ENCODE results near the gene OPCML. TPM values are rescaled to one million over a fixed set of nuclear protein-coding genes. Genes with fewer than 3 reads are reported as not detected.

OPCML gene
- total RNA-seq, 1 experiment from 2014 or later = 0.94 TPM

DNA sequence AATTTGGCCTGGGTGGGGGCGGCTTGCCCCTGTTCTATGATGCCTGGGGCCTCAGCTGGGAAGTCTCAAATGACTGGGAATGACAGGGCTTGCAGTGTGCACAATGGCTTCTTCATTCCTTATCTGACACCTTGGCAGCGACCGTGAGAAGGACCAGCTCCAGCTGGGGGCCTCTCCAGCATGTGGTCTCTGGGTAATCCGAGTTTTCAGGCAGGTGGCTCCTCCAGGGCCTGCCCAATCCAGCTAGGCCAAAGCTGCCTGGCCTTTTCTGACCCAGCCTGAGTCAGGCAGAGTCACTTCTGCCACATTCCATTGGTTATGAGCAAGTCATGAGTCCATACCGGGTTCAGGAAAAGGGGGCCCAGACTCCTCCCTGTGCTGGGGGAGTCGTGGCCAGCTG is 646.0 kb downstream of the OPCML start:
- H4K8ac ChIP-seq (replicated peaks; ENCODE audit: insufficient read length, low read depth, low read length) = no peak overlapping the region
- WGBS (ENCODE audit: extremely low coverage, insufficient read length, low lambda C conversion rate) = no CpG with 5 or more reads among the region's 6 CpGs
- no peak overlapping the region for H2BK12ac ChIP-seq (ENCODE audit: insufficient read length, low read depth, low read length)
- no peak overlapping the region for H3K4ac ChIP-seq (ENCODE audit: low read depth, low read length)
- H3K9me3 Mint-ChIP-seq = no peaks in the 10 kb centered on the region
- no peak for DNase-seq
- H4K91ac ChIP-seq (ENCODE audit: insufficient read length, low read depth, low read length) = no peak overlapping the region
- H2BK120ac ChIP-seq (ENCODE audit: low read depth, low read length, poor library complexity, severe bottlenecking) = no peak overlapping the region
- H2BK5ac ChIP-seq (ENCODE audit: insufficient read length, low read length) = no peak overlapping the region
- H3K4me3 Mint-ChIP-seq = no peak overlapping the region
- H3K27me3 ChIP-seq (ENCODE audit: insufficient read depth, low read length) = no peaks in the 10 kb centered on the region; the same call in 1 of the 2 replicates
- H3K9ac ChIP-seq (ENCODE audit: extremely low read depth, insufficient read length, low read length) = no peak overlapping the region
- H4K20me1 ChIP-seq (ENCODE audit: control insufficient read depth, insufficient read depth, insufficient read length) = no peaks in the 10 kb centered on the region
- no peaks in the 10 kb centered on the region for H3K79me2 ChIP-seq (ENCODE audit: insufficient read depth, low read length)
- H3K27me3 Mint-ChIP-seq (ENCODE audit: low read depth) = no peaks in the 10 kb centered on the region; the same call in 1 of the 2 replicates
- no peak overlapping the region for H2AK5ac ChIP-seq (ENCODE audit: insufficient read length, low read length)
- no peak overlapping the region for H4K5ac ChIP-seq (ENCODE audit: insufficient read length, low read depth, low read length)
- no peak overlapping the region for H3T11ph ChIP-seq (ENCODE audit: low read length)
- no peaks in the 10 kb centered on the region for H3K9me3 ChIP-seq (ENCODE audit: control insufficient read depth, low read depth, low read length)
- H3K27ac Mint-ChIP-seq = no peak overlapping the region
- no peak overlapping the region for H3K14ac ChIP-seq (ENCODE audit: insufficient read depth, low read length)
- no peaks in the 10 kb centered on the region for H3K23me2 ChIP-seq (ENCODE audit: insufficient read length, low read depth, low read length, poor library complexity, severe bottlenecking)
- H3K27ac ChIP-seq (ENCODE audit: insufficient read length, low read depth, low read length) = no peak overlapping the region
- H3K56ac ChIP-seq (ENCODE audit: insufficient read length, low read depth, low read length) = no peak overlapping the region
- no peak overlapping the region for H3K23ac ChIP-seq (ENCODE audit: insufficient read length, low read depth, low read length)
- H2AFZ ChIP-seq (ENCODE audit: low read length) = no peak overlapping the region
- H2BK20ac ChIP-seq (ENCODE audit: low read depth, low read length, poor library complexity, severe bottlenecking) = no peak overlapping the region
- TF ChIP-seq, protein P1, sequence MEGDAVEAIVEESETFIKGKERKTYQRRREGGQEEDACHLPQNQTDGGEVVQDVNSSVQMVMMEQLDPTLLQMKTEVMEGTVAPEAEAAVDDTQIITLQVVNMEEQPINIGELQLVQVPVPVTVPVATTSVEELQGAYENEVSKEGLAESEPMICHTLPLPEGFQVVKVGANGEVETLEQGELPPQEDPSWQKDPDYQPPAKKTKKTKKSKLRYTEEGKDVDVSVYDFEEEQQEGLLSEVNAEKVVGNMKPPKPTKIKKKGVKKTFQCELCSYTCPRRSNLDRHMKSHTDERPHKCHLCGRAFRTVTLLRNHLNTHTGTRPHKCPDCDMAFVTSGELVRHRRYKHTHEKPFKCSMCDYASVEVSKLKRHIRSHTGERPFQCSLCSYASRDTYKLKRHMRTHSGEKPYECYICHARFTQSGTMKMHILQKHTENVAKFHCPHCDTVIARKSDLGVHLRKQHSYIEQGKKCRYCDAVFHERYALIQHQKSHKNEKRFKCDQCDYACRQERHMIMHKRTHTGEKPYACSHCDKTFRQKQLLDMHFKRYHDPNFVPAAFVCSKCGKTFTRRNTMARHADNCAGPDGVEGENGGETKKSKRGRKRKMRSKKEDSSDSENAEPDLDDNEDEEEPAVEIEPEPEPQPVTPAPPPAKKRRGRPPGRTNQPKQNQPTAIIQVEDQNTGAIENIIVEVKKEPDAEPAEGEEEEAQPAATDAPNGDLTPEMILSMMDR (conservative IDR thresholded peaks at IDR 0.05) = no peak
- no peaks in the 10 kb centered on the region for H3K79me1 ChIP-seq (ENCODE audit: insufficient read depth, low read depth, low read length, poor library complexity, severe bottlenecking)
- H2BK15ac ChIP-seq (ENCODE audit: low read depth, low read length) = no peak overlapping the region
- no peaks in the 10 kb centered on the region for H3K36me3 Mint-ChIP-seq (ENCODE audit: insufficient read depth in 1 of 3, low read depth in 3 of 3)
- no peak overlapping the region for H3K4me2 ChIP-seq (ENCODE audit: insufficient read depth, insufficient read length, low read length)
- H3K4me1 ChIP-seq (ENCODE audit: insufficient read depth, low read length) = no peaks in the 10 kb centered on the region
- H3K18ac ChIP-seq (ENCODE audit: insufficient read length, low read depth, low read length) = no peak overlapping the region
- H3K4me1 Mint-ChIP-seq = peaks cover 22 to 28% of the 10 kb centered on the region in 2 experiments

Data from H9 (cell line).